Prostate gland (tissue), 2 donors: Measurements from ENCODE around the gene RYR2.

Experiments used
- CTCF ChIP-seq, 4 experiments: fragments of 200-600 bp in 2 of 4; fragments of 450-650 bp in 2 of 4; sonication (generic) in 2 of 4; IDR thresholded peaks; 1 replicate in 3 of 4; 2 replicates in 1 of 4; pipeline ENCODE4 v1.5.1; 2016 to 2019; ENCODE audit warnings: antibody characterized with exemption in 4 of 4, mild to moderate bottlenecking in 2 of 4, moderate library complexity in 2 of 4
- POLR2A ChIP-seq: fragments of 450-650 bp; IDR thresholded peaks from one replicate; pipeline ENCODE4 v1.6.1; 2016; ENCODE audit warnings: antibody characterized with exemption, mild to moderate bottlenecking
- POLR2AphosphoS5 ChIP-seq: sonication (generic); formaldehyde crosslinking; IDR thresholded peaks from one replicate; pipeline ENCODE4 v1.6.1; 2017; ENCODE audit warnings: antibody characterized with exemption

GRCh38 chr1:237789619-237790018, 747.6 kb downstream of the RYR2 start:
- TF ChIP-seq CTCF (IDR thresholded peaks at IDR 0.05) (no peak), POLR2AphosphoS5 (no peak), POLR2A (no peak)
